Erythroblast (primary cell): ENCODE data around the gene KCTD15.

Experiments
- GATA1 ChIP-seq: IDR thresholded peaks from 2 replicates; pipeline ENCODE4 v1.6.1; 2011; ENCODE audit warnings: low read depth, mild to moderate bottlenecking, control low read depth, low read length, moderate library complexity
- POLR2A ChIP-seq: IDR thresholded peaks from 2 replicates; pipeline ENCODE4 v1.6.1; 2011; ENCODE audit warnings: mild to moderate bottlenecking, low read length

- no peak for TF ChIP-seq POLR2A
- no peak for TF ChIP-seq GATA1
These were observed 13.3 kb downstream of the KCTD15 start for GRCh38 chr19:33809960-33810359.
